AG10803 (cell line): Measurements from ENCODE around the gene SELENOM.

Experiments
- DNase-seq: peaks from one replicate; pipeline ENCODE4 v3.0.0; 2010; ENCODE audit warnings: low read depth
- H3K4me3 ChIP-seq: 2 replicates; pipeline ENCODE4 v1.5.1; 2011; ENCODE audit warnings: mild to moderate bottlenecking, low read length, control low read depth
- CTCF ChIP-seq: conservative IDR thresholded peaks from 2 replicates; pipeline ENCODE4 v1.5.1; 2011; ENCODE audit warnings: mild to moderate bottlenecking, low read length, control low read depth, inconsistent platforms

Gene SELENOM

GRCh38 chr22:31055635-31056159 is 51.7 kb downstream of the SELENOM start:
- TF ChIP-seq CTCF, result no peak
- H3K4me3 ChIP-seq, result no peak overlapping the region
- peak; percentile 96 for DNase-seq

- no peak for TF ChIP-seq CTCF
- no peak overlapping the region for H3K4me3 ChIP-seq
- DNase-seq, result no peak
Measured at GRCh38 chr22:31055117-31055634, 52.2 kb downstream of the SELENOM start.
